Endothelial cell of umbilical vein (primary cell): Measurements from ENCODE around the gene CPT2. TPM values are rescaled to one million over a fixed set of nuclear protein-coding genes. Genes with fewer than 3 reads are reported as not detected.

Source experiments
- BruUV-seq: library from RNA; stranded (reverse); fragments of 400-500 nt; replicated peaks from 2 replicates; lab custom pipeline; 2021; lab: Mats Ljungman, UMichigan
- CTCF ChIA-PET: fragments of 300-600, 350-600 bp; sonication (Branson Sonifier 250); formaldehyde crosslinking; loops from one replicate; lab custom pipeline; 2021; ENCODE audit warnings: antibody characterized with exemption, inconsistent platforms; lab: Charles Lee
- POLR2A ChIA-PET: fragments of 300-600, 350-600 bp; sonication (Branson Sonifier 250); formaldehyde crosslinking; loops from one replicate; lab custom pipeline; 2021; ENCODE audit warnings: antibody characterized with exemption, inconsistent platforms; lab: Charles Lee
- DNase-seq: peaks from one replicate; pipeline ENCODE4 v3.0.0-alpha.2; 2011; ENCODE audit warnings: low read depth, low spot score
- FAIRE-seq: peaks from 2 replicates; lab custom pipeline; 2011; peaks lifted over from hg19 to GRCh38; lab: Jason Lieb, UNC
- H2AFZ ChIP-seq: 2 replicates; pipeline ENCODE4 v1.6.0; 2012; ENCODE audit warnings: low read depth, low read length, control low read depth, inconsistent platforms
- H3K27ac ChIP-seq: 2 replicates; pipeline ENCODE4 v1.5.1; 2011; ENCODE audit warnings: low read depth, mild to moderate bottlenecking, control low read depth, low read length, moderate library complexity; ENCODE audit not compliant: insufficient read depth
- H3K27me3 ChIP-seq, 2 experiments: 2 replicates each; pipeline versions ENCODE4 v1.6.0 to v1.6.1; 2011; ENCODE audit warnings: low read length in 2 of 2, mixed read lengths in 1 of 2; ENCODE audit not compliant: control insufficient read depth in 2 of 2, insufficient read depth in 2 of 2
- H3K36me3 ChIP-seq, 2 experiments: 2 replicates in 1 of 2; 3 replicates in 1 of 2; pipeline ENCODE4 v1.5.1; 2011; ENCODE audit warnings: low read length in 2 of 2, mild to moderate bottlenecking in 1 of 2, moderate library complexity in 1 of 2; ENCODE audit not compliant: control insufficient read depth in 2 of 2, insufficient read depth in 2 of 2; ENCODE audit errors: extremely low read depth in 1 of 2
- H3K4me1 ChIP-seq: 3 replicates; pipeline ENCODE4 v1.5.1; 2011; ENCODE audit warnings: mild to moderate bottlenecking, low read length; ENCODE audit not compliant: control insufficient read depth, insufficient read depth; ENCODE audit errors: extremely low read depth
- H3K4me2 ChIP-seq: 2 replicates; pipeline ENCODE4 v1.6.1; 2011; ENCODE audit warnings: low read length, control low read depth, mixed read lengths; ENCODE audit not compliant: insufficient read depth
- H3K4me3 ChIP-seq, 3 experiments: fragments of 200-600 bp in 1 of 3; sonication (generic), shearing (Covaris generic) in 1 of 3; replicated peaks in 1 of 3; 2 replicates each; pipeline ENCODE4 v1.5.1; 2011 to 2016; ENCODE audit warnings: control low read depth in 3 of 3, low read length in 3 of 3, mild to moderate bottlenecking in 2 of 3, inconsistent platforms in 1 of 3, low read depth in 1 of 3, moderate library complexity in 1 of 3; ENCODE audit not compliant: insufficient read depth in 1 of 3
- H3K79me2 ChIP-seq: 2 replicates; pipeline ENCODE4 v1.6.0; 2012; ENCODE audit warnings: low read length, inconsistent platforms; ENCODE audit not compliant: control insufficient read depth, insufficient read depth
- H3K9ac ChIP-seq: replicated peaks from 2 replicates; pipeline ENCODE3; 2011; ENCODE audit warnings: low read length, control low read depth; ENCODE audit not compliant: insufficient read depth; ENCODE audit errors: extremely low read depth
- H3K9me1 ChIP-seq: replicated peaks from 3 replicates; pipeline ENCODE4 v1.6.0; 2011; ENCODE audit warnings: mild to moderate bottlenecking, low read length; ENCODE audit not compliant: control insufficient read depth, insufficient read depth; ENCODE audit errors: extremely low read depth
- H3K9me3 ChIP-seq: replicated peaks from 2 replicates; pipeline ENCODE4 v1.5.1; 2012; ENCODE audit warnings: low read length, inconsistent platforms; ENCODE audit not compliant: control insufficient read depth, insufficient read depth
- H4K20me1 ChIP-seq: replicated peaks from 2 replicates; pipeline ENCODE3; 2011; ENCODE audit warnings: mild to moderate bottlenecking, low read length; ENCODE audit not compliant: control insufficient read depth, insufficient read depth; ENCODE audit errors: extremely low read depth
- CTCF ChIP-seq, 2 donors: IDR thresholded peaks; 1 replicate in 1 of 2; 2 replicates in 1 of 2; pipeline ENCODE4 v1.5.1; 2011; ENCODE audit warnings: low read length in 2 of 2, mild to moderate bottlenecking in 2 of 2, moderate library complexity in 2 of 2, control low read depth in 1 of 2, inconsistent platforms in 1 of 2, low read depth in 1 of 2; ENCODE audit not compliant: insufficient read depth in 1 of 2; ENCODE audit errors: extremely low read depth in 1 of 2
- EZH2 ChIP-seq: IDR thresholded peaks from 2 replicates; pipeline ENCODE4 v1.6.1; 2012; ENCODE audit warnings: borderline replicate concordance, low read depth, mild to moderate bottlenecking, moderate library complexity, low read length, inconsistent platforms; ENCODE audit not compliant: severe bottlenecking
- FOS ChIP-seq: IDR thresholded peaks from 2 replicates; pipeline ENCODE4 v1.6.1; 2011; ENCODE audit warnings: mild to moderate bottlenecking, low read length, moderate library complexity, borderline replicate concordance; ENCODE audit not compliant: insufficient read depth
- GATA2 ChIP-seq: IDR thresholded peaks from 2 replicates; pipeline ENCODE4 v1.7.0; 2011; ENCODE audit warnings: low read depth, mild to moderate bottlenecking, moderate library complexity, mixed read lengths, low read length; ENCODE audit not compliant: insufficient read length, insufficient read depth
- JUN ChIP-seq: IDR thresholded peaks from 2 replicates; pipeline ENCODE4 v1.6.1; 2011; ENCODE audit warnings: borderline replicate concordance, low read depth; ENCODE audit not compliant: insufficient read length, insufficient read depth
- MAX ChIP-seq: IDR thresholded peaks from 2 replicates; pipeline ENCODE4 v1.6.1; 2011; ENCODE audit not compliant: insufficient read depth, insufficient read length
- MYC ChIP-seq: IDR thresholded peaks from one replicate; pipeline ENCODE4 v1.6.1; 2011; ENCODE audit warnings: mild to moderate bottlenecking, low read depth, low read length
- POLR2A ChIP-seq: IDR thresholded peaks from 2 replicates; pipeline ENCODE4 v1.6.1; 2012; ENCODE audit warnings: low read depth, mild to moderate bottlenecking, control low read depth, low read length
- POLR2AphosphoS5 ChIP-seq: IDR thresholded peaks from 2 replicates; pipeline ENCODE4 v1.6.1; 2012; ENCODE audit warnings: low read depth, mild to moderate bottlenecking, control low read depth, low read length, moderate library complexity; ENCODE audit not compliant: insufficient read depth
- dilution Hi-C: fragments of 300-500 bp; cut with MboI; formaldehyde crosslinking; loops from one replicate; pipeline ENCODE4 v1.15.0; 2019; ENCODE audit warnings: low sequenced_read_pairs; ENCODE audit not compliant: extremely low pct_ligation_motif_present
- intact Hi-C: fragments of 100-400 bp; cut with micrococcal nuclease; formaldehyde crosslinking; loops from one replicate; pipeline ENCODE4 v1.10.0; 2022
- polyA plus RNA-seq, 4 experiments: library from polyadenylated mRNA; depleted of rRNA in 3 of 4; stranded (reverse) in 3 of 4; unstranded in 1 of 4; fragments of >200 nt; gene quantifications; 2 replicates each; pipeline versions ENCODE4 v1.2.1 to v1.2.3, GENCODE V29; 2011 to 2012; ENCODE audit warnings: missing spikeins in 1 of 4
- total RNA-seq: library from RNA; stranded (reverse); gene quantifications from 2 replicates; pipeline ENCODE4 v1.2.3, GENCODE V29; 2021

Gene CPT2
- total and polyA plus RNA-seq, 2 donors (not counting 3 experiments of a cell fraction or from before 2014, with no cell fraction given) = 10.6 to 11.6 TPM

GRCh38 chr1:53260631-53261247, 64.1 kb downstream of the CPT2 start:
- Histone ChIP-seq H3K9ac (no peak overlapping the region), H3K36me3 (peaks cover 16 to 25% of the 10 kb centered on the region in 2 experiments), H3K4me2 (no peak overlapping the region), H3K9me3 (no peaks in the 10 kb centered on the region), H4K20me1 (no peaks in the 10 kb centered on the region), H3K27ac (no peak overlapping the region), H3K9me1 (no peaks in the 10 kb centered on the region), H3K27me3 (no peaks in the 10 kb centered on the region), H3K4me3 (no peak overlapping the region), H3K79me2 (no peaks in the 10 kb centered on the region), H3K4me1 (no peaks in the 10 kb centered on the region), H2AFZ (no peak overlapping the region)
- ChIA-PET POLR2A (no interaction called here), CTCF (interaction anchor here (1.4 kb wide), 1 partner anchor 133 kb away, joined by 3 read pairs; no protein-coding TSS in a partner anchor)
- TF ChIP-seq FOS (no peak), CTCF (IDR thresholded peaks at IDR 0.05; ENCODE audit: extremely low read depth in 1 of 2, insufficient read depth in 1 of 2, low read depth in 1 of 2, low read length in 2 of 2) (no peak), MAX (no peak), POLR2AphosphoS5 (no peak), POLR2A (no peak), GATA2 (no peak), EZH2 (no peak), MYC (no peak), JUN (no peak)
- intact Hi-C loops (no loop called here), dilution Hi-C loops (no loop called here)
- FAIRE-seq (no peak), DNase-seq (no peak)
- no TSS peak for BruUV-seq
